ENCODE data around the gene TFR2.
A peak's percentile ranks its signal among the peaks of the same experiment; 100 is the strongest.

DNA sequence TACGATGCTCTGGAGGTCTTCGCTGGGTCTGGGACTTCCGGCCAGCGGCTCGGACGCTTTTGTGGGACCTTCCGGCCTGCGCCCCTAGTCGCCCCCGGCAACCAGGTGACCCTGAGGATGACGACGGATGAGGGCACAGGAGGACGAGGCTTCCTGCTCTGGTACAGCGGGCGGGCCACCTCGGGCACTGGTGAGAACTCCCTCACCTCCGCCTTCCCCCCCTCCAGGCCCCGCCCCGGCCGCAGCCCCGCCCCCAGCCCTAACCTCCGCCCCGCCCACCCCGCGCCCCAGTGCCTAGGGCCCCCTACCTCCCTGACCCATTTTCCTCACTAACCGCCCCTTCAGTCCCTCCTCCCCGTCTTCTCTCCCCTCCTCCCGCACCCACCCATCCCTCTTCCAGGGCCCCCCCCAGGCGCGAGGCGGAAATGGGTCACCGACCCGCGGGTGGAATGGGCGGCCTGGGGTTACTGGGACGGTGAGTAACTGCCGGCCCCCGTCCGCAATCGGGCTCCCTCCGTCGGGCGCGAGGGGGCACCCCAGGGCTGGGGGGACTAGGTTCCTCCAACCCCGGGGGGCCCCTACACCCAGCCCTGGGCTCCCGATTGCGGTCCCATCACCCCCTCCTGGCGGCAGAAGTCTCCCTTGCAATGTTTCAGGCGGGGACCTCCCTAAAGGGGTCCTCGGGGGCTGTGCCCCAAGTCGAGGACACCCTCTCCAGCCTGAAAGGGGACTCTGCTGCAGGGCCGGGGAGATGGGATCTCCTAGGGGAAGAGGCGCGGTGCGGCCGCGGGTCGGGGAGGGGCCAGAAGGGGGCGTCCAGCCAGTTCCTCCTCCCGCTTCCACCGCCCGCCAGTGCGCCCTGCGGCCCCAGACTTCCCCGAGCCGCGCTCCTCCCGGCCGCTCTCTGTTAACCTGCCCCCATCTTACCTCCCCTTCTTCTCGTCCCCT lies 37.0 kb downstream of the TFR2 start:
- TF ChIP-seq POLR2AphosphoS5 (IDR thresholded peaks at IDR 0.05; ENCODE audit: insufficient read depth in 1 of 2, low read depth in 1 of 2) (peak in 1 of 2 donors; percentile 97), CTCF (IDR thresholded peaks at IDR 0.05) (no peak), POLR2A (IDR thresholded peaks at IDR 0.05) (peak in 1 of 2 donors; percentile 83)
